H9 (cell line): ENCODE results near the gene DNASE1L1. TPM values are rescaled to one million over a fixed set of nuclear protein-coding genes. Genes with fewer than 3 reads are reported as not detected.

Experiments used
- DNase-seq: peaks from one replicate; pipeline ENCODE4 v3.0.0-alpha.2; 2017
- H2AFZ ChIP-seq: one replicate; pipeline ENCODE4 v1.6.1; 2013; ENCODE audit warnings: mild to moderate bottlenecking, low read length, control low read depth, moderate library complexity
- H2AK5ac ChIP-seq: 2 replicates; pipeline ENCODE4 v1.6.1; 2013; ENCODE audit warnings: low read length, control low read depth, mixed read lengths; ENCODE audit not compliant: insufficient read length
- H2BK120ac ChIP-seq: one replicate; pipeline ENCODE4 v1.6.1; 2013; ENCODE audit warnings: low read depth, mild to moderate bottlenecking, low read length, control low read depth, inconsistent platforms; ENCODE audit not compliant: poor library complexity, severe bottlenecking
- H2BK12ac ChIP-seq: 2 replicates; pipeline ENCODE4 v1.6.1; 2013; ENCODE audit warnings: low read length, control low read depth, mixed read lengths, low read depth; ENCODE audit not compliant: insufficient read length
- H2BK15ac ChIP-seq: 2 replicates; pipeline ENCODE4 v1.6.1; 2013; ENCODE audit warnings: low read depth, low read length, control low read depth
- H2BK20ac ChIP-seq: one replicate; pipeline ENCODE4 v1.6.1; 2013; ENCODE audit warnings: low read depth, mild to moderate bottlenecking, low read length, control low read depth, inconsistent platforms; ENCODE audit not compliant: poor library complexity, severe bottlenecking
- H2BK5ac ChIP-seq: 2 replicates; pipeline ENCODE4 v1.6.1; 2013; ENCODE audit warnings: low read length, control low read depth, mixed read lengths; ENCODE audit not compliant: insufficient read length
- H3K14ac ChIP-seq: 2 replicates; pipeline ENCODE4 v1.6.1; 2013; ENCODE audit warnings: low read length, control low read depth; ENCODE audit not compliant: insufficient read depth
- H3K18ac ChIP-seq: 2 replicates; pipeline ENCODE4 v1.6.1; 2013; ENCODE audit warnings: low read depth, mild to moderate bottlenecking, mixed read lengths, low read length, control low read depth; ENCODE audit not compliant: insufficient read length
- H3K23ac ChIP-seq: 2 replicates; pipeline ENCODE4 v1.6.1; 2013; ENCODE audit warnings: low read length, control low read depth, mixed read lengths, low read depth; ENCODE audit not compliant: insufficient read length
- H3K23me2 ChIP-seq: 2 replicates; pipeline ENCODE4 v1.6.1; 2013; ENCODE audit warnings: low read depth, mild to moderate bottlenecking, mixed read lengths, low read length, control low read depth; ENCODE audit not compliant: insufficient read length, poor library complexity, severe bottlenecking
- H3K27ac ChIP-seq: 2 replicates; pipeline ENCODE4 v1.5.1; 2013; ENCODE audit warnings: low read length, control low read depth, mixed read lengths, low read depth; ENCODE audit not compliant: insufficient read length
- H3K27me3 ChIP-seq: 2 replicates; pipeline ENCODE4 v1.6.1; 2013; ENCODE audit warnings: low read length, control low read depth, inconsistent platforms; ENCODE audit not compliant: insufficient read depth
- H3K4ac ChIP-seq: 2 replicates; pipeline ENCODE4 v1.6.1; 2013; ENCODE audit warnings: low read depth, mild to moderate bottlenecking, control low read depth, inconsistent platforms, low read length, moderate library complexity
- H3K4me1 ChIP-seq: 2 replicates; pipeline ENCODE4 v1.6.1; 2013; ENCODE audit warnings: low read length, control low read depth, inconsistent platforms; ENCODE audit not compliant: insufficient read depth
- H3K4me2 ChIP-seq: 2 replicates; pipeline ENCODE4 v1.6.1; 2013; ENCODE audit warnings: low read length, control low read depth, mixed read lengths; ENCODE audit not compliant: insufficient read length, insufficient read depth
- H3K56ac ChIP-seq: 2 replicates; pipeline ENCODE4 v1.6.1; 2013; ENCODE audit warnings: low read depth, mild to moderate bottlenecking, mixed read lengths, low read length, control low read depth; ENCODE audit not compliant: insufficient read length
- H3K79me1 ChIP-seq: 2 replicates; pipeline ENCODE4 v1.6.1; 2013; ENCODE audit warnings: low read depth, mild to moderate bottlenecking, moderate library complexity, low read length, control low read depth, inconsistent platforms; ENCODE audit not compliant: insufficient read depth, poor library complexity, severe bottlenecking
- H3K79me2 ChIP-seq: 2 replicates; pipeline ENCODE4 v1.6.1; 2013; ENCODE audit warnings: low read length, control low read depth, inconsistent platforms; ENCODE audit not compliant: insufficient read depth
- H3K9ac ChIP-seq: 2 replicates; pipeline ENCODE4 v1.6.1; 2013; ENCODE audit warnings: low read length, control low read depth, mixed read lengths; ENCODE audit not compliant: insufficient read length; ENCODE audit errors: extremely low read depth
- H3K9me3 ChIP-seq: one replicate; pipeline ENCODE4 v1.6.1; 2013; ENCODE audit warnings: low read depth, low read length, inconsistent platforms; ENCODE audit not compliant: control insufficient read depth
- H3T11ph ChIP-seq: one replicate; pipeline ENCODE4 v1.6.1; 2013; ENCODE audit warnings: mild to moderate bottlenecking, low read length, control low read depth, inconsistent platforms
- H4K20me1 ChIP-seq: one replicate; pipeline ENCODE4 v1.6.1; 2013; ENCODE audit not compliant: control insufficient read depth, insufficient read length, insufficient read depth
- H4K5ac ChIP-seq: 2 replicates; pipeline ENCODE4 v1.6.1; 2013; ENCODE audit warnings: low read depth, mild to moderate bottlenecking, mixed read lengths, low read length, control low read depth; ENCODE audit not compliant: insufficient read length
- H4K8ac ChIP-seq: replicated peaks from 2 replicates; pipeline ENCODE4 v1.6.1; 2013; ENCODE audit warnings: low read length, control low read depth, mixed read lengths, low read depth; ENCODE audit not compliant: insufficient read length
- H4K91ac ChIP-seq: 2 replicates; pipeline ENCODE4 v1.6.1; 2013; ENCODE audit warnings: low read depth, mild to moderate bottlenecking, moderate library complexity, mixed read lengths, low read length, control low read depth; ENCODE audit not compliant: insufficient read length
- H3K27ac Mint-ChIP-seq, 3 experiments: 2 replicates in 2 of 3; 3 replicates in 1 of 3; pipeline ENCODE4 v1.8.0; 2020 to 2021; ENCODE audit warnings: mixed read lengths in 3 of 3, mild to moderate bottlenecking in 1 of 3, moderate library complexity in 1 of 3
- H3K27me3 Mint-ChIP-seq: 2 replicates; pipeline ENCODE4 v1.8.0; 2021; ENCODE audit warnings: low read depth, mild to moderate bottlenecking, moderate library complexity, mixed read lengths
- H3K36me3 Mint-ChIP-seq, 3 experiments: 2 replicates in 2 of 3; 3 replicates in 1 of 3; pipeline ENCODE4 v1.8.0; 2020 to 2021; ENCODE audit warnings: low read depth in 3 of 3, mixed read lengths in 3 of 3; ENCODE audit not compliant: insufficient read depth in 1 of 3
- H3K4me1 Mint-ChIP-seq, 2 experiments: 2 replicates each; pipeline ENCODE4 v1.8.0; 2020; ENCODE audit warnings: mixed read lengths in 2 of 2
- H3K4me3 Mint-ChIP-seq, 2 experiments: 2 replicates in 1 of 2; 3 replicates in 1 of 2; pipeline ENCODE4 v1.8.0; 2020 to 2021; ENCODE audit warnings: mild to moderate bottlenecking in 2 of 2, mixed read lengths in 2 of 2, moderate library complexity in 1 of 2
- H3K9me3 Mint-ChIP-seq, 2 experiments: 2 replicates in 1 of 2; 3 replicates in 1 of 2; pipeline ENCODE4 v1.8.0; 2020; ENCODE audit warnings: mild to moderate bottlenecking in 2 of 2, mixed read lengths in 2 of 2, moderate library complexity in 1 of 2
- WGBS: extraction: QIAGEN DNeasy Blood & Tissue Kit; methylation state at CpG from one replicate; pipeline ENCODE4 v1.1.7; 2013; ENCODE audit warnings: missing lambda C conversion rate, low lambda C conversion rate, mixed read lengths; ENCODE audit not compliant: insufficient read length; ENCODE audit errors: extremely low coverage; 5-methylcytosine and 5-hydroxymethylcytosine counted together
- microRNA-seq: library from miRNA; unstranded; fragments of <30 nt; microRNA quantifications from one replicate; pipeline ENCODE4, GENCODE V29; 2020; ENCODE audit warnings: borderline microRNAs expressed
- total RNA-seq: library from RNA; stranded (reverse); gene quantifications from 2 replicates; pipeline ENCODE4 v1.2.1, GENCODE V29; 2021
- TF ChIP-seq, protein P1 (sequence below): fragments of 200-600 bp; sonication (generic); conservative IDR thresholded peaks from 3 replicates; pipeline ENCODE4 v1.8.0; 2021; ENCODE audit warnings: antibody characterized with exemption, mild to moderate bottlenecking

The DNASE1L1 gene
- total RNA-seq, 1 experiment from 2014 or later = 14.5 TPM

GRCh38 chrX:154352012-154352401 lies 57.0 kb downstream of the DNASE1L1 start:
- no peak overlapping the region for H3K27ac ChIP-seq
- H2BK15ac ChIP-seq = no peak overlapping the region
- no peak overlapping the region for H3K9ac ChIP-seq
- no peak overlapping the region for H3K18ac ChIP-seq
- no peak overlapping the region for H2BK12ac ChIP-seq
- Mint-ChIP-seq H3K27me3 (peaks cover 5% of the 10 kb centered on the region), H3K4me1 (peaks cover 0 to 5% of the 10 kb centered on the region in 2 experiments; a peak in 2 of 4 replicates), H3K4me3 (no peak overlapping the region), H3K27ac (no peak overlapping the region), H3K36me3 (peaks cover 31 to 79% (median 63%) of the 10 kb centered on the region in 3 experiments), H3K9me3 (peaks cover 48 to 58% of the 10 kb centered on the region in 2 experiments)
- H3K23ac ChIP-seq = no peak overlapping the region
- no peak overlapping the region for H2BK5ac ChIP-seq
- H2AK5ac ChIP-seq = no peak overlapping the region
- H3K27me3 ChIP-seq = no peaks in the 10 kb centered on the region
- TF ChIP-seq, protein P1, sequence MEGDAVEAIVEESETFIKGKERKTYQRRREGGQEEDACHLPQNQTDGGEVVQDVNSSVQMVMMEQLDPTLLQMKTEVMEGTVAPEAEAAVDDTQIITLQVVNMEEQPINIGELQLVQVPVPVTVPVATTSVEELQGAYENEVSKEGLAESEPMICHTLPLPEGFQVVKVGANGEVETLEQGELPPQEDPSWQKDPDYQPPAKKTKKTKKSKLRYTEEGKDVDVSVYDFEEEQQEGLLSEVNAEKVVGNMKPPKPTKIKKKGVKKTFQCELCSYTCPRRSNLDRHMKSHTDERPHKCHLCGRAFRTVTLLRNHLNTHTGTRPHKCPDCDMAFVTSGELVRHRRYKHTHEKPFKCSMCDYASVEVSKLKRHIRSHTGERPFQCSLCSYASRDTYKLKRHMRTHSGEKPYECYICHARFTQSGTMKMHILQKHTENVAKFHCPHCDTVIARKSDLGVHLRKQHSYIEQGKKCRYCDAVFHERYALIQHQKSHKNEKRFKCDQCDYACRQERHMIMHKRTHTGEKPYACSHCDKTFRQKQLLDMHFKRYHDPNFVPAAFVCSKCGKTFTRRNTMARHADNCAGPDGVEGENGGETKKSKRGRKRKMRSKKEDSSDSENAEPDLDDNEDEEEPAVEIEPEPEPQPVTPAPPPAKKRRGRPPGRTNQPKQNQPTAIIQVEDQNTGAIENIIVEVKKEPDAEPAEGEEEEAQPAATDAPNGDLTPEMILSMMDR = no peak
- DNase-seq = no peak
- H3T11ph ChIP-seq = no peak overlapping the region
- no peak overlapping the region for H2BK20ac ChIP-seq
- H3K56ac ChIP-seq = no peak overlapping the region
- no peaks in the 10 kb centered on the region for H3K23me2 ChIP-seq
- no peak overlapping the region for H3K14ac ChIP-seq
- H3K9me3 ChIP-seq = peaks cover 26% of the 10 kb centered on the region
- WGBS = no CpG with 5 or more reads among the region's 14 CpGs
- no peak overlapping the region for H4K91ac ChIP-seq
- H4K8ac ChIP-seq = no peak overlapping the region
- H3K4me2 ChIP-seq = no peak overlapping the region
- no peak overlapping the region for H4K5ac ChIP-seq
- no peaks in the 10 kb centered on the region for H3K79me1 ChIP-seq
- peaks cover 6% of the 10 kb centered on the region for H4K20me1 ChIP-seq
- H2BK120ac ChIP-seq = no peak overlapping the region
- H3K4ac ChIP-seq = no peak overlapping the region
- H3K4me1 ChIP-seq = no peaks in the 10 kb centered on the region
- H2AFZ ChIP-seq = no peak overlapping the region
- no peaks in the 10 kb centered on the region for H3K79me2 ChIP-seq

Small RNA genes within 50 kb of the gene (microRNA-seq; reads per million reads assigned to microRNA genes)
- not detected for gene MIR6858

Other genes starting within 250 kb of the DNASE1L1 start
- not detected in 2 replicates for gene OPN1MW, start 226.7 kb downstream of the DNASE1L1 start, total RNA-seq
- gene OPN1MW2, start 189.5 kb downstream of the DNASE1L1 start, total RNA-seq = not detected in 2 replicates
- not detected in 2 replicates for gene OPN1MW3, start 151.7 kb downstream of the DNASE1L1 start, total RNA-seq
- not detected in 2 replicates for gene TEX28, start 114.1 kb downstream of the DNASE1L1 start, total RNA-seq
- not detected in 2 replicates for gene TKTL1, start 113.5 kb downstream of the DNASE1L1 start, total RNA-seq
- 946 and 957 TPM in 2 replicates for gene FLNA, start 34.6 kb downstream of the DNASE1L1 start, total RNA-seq
- gene EMD, start 30.0 kb downstream of the DNASE1L1 start, total RNA-seq = 113 and 115 TPM in 2 replicates
- gene RPL10, start 10.9 kb downstream of the DNASE1L1 start, total RNA-seq = 2,110 and 2,124 TPM in 2 replicates
- 24.7 and 25.5 TPM in 2 replicates for gene TAFAZZIN, start 2.3 kb upstream of the DNASE1L1 start, total RNA-seq
- gene ATP6AP1, start 19.4 kb upstream of the DNASE1L1 start, total RNA-seq = 45.6 and 49.2 TPM in 2 replicates
- 111 and 112 TPM in 2 replicates for gene GDI1, start 27.9 kb upstream of the DNASE1L1 start, total RNA-seq
- 56.7 and 57.4 TPM in 2 replicates for gene FAM50A, start 34.9 kb upstream of the DNASE1L1 start, total RNA-seq
- 36.3 and 45.5 TPM in 2 replicates for gene PLXNA3, start 49.0 kb upstream of the DNASE1L1 start, total RNA-seq
- gene LAGE3, start 70.0 kb upstream of the DNASE1L1 start, total RNA-seq = 32.1 and 32.5 TPM in 2 replicates
- 30.9 and 35.4 TPM in 2 replicates for gene UBL4A, start 77.4 kb upstream of the DNASE1L1 start, total RNA-seq
- gene SLC10A3, start 81.4 kb upstream of the DNASE1L1 start, total RNA-seq = 8.8 and 9.4 TPM in 2 replicates
- gene FAM3A, start 107.0 kb upstream of the DNASE1L1 start, total RNA-seq = 21.0 and 22.8 TPM in 2 replicates
- 68.7 and 70.5 TPM in 2 replicates for gene G6PD, start 137.6 kb upstream of the DNASE1L1 start, total RNA-seq
- gene IKBKG, start 138.4 kb upstream of the DNASE1L1 start, total RNA-seq = 16.2 and 17.8 TPM in 2 replicates
- gene CTAG1A, start 175.9 kb upstream of the DNASE1L1 start, total RNA-seq = not detected in 2 replicates
- not detected in 2 replicates for gene CTAG1B, start 210.0 kb upstream of the DNASE1L1 start, total RNA-seq
- not detected in 2 replicates for gene CTAG2, start 244.3 kb upstream of the DNASE1L1 start, total RNA-seq